Pancreas (tissue), 10 donors: ENCODE measurements around the gene TMEM131. TPM values are rescaled to one million over a fixed set of nuclear protein-coding genes. Genes with fewer than 3 reads are reported as not detected.

ENCODE experiments used
- ATAC-seq, 4 donors: fragments of 200-7000 bp; cut with Tn5 transposase; one replicate each; pipeline versions ENCODE4 v1.8.0 to v1.9.1; 2020; ENCODE audit warnings: mild to moderate bottlenecking in 4 of 4, moderate library complexity in 4 of 4
- DNase-seq, 6 donors: peaks; one replicate each; pipeline ENCODE4 v3.0.0-alpha.2; 2020
- FAIRE-seq: peaks from 2 replicates; lab custom pipeline; 2012; peaks lifted over from hg19 to GRCh38; lab: Jason Lieb, UNC
- H3K27ac ChIP-seq, 4 donors: fragments of 200-600 bp; sonication (generic); 1 replicate in 3 of 4; 2 replicates in 1 of 4; pipeline versions ENCODE4 v1.5.0 to v1.8.0; 2020
- H3K27me3 ChIP-seq, 4 donors: fragments of 200-600 bp; one replicate each; pipeline ENCODE4 v1.8.0; 2021
- H3K36me3 ChIP-seq, 3 donors: fragments of 200-600 bp; sonication (generic) in 1 of 3; one replicate each; pipeline versions ENCODE4 v1.5.0 to v1.8.0; 2020 to 2021
- H3K4me1 ChIP-seq, 3 donors: fragments of 200-600 bp; one replicate each; pipeline ENCODE4 v1.8.0; 2021
- H3K4me3 ChIP-seq, 4 donors: fragments of 200-600 bp; sonication (generic) in 2 of 4; one replicate each; pipeline versions ENCODE4 v1.5.0 to v1.8.0; 2020 to 2021
- H3K9me3 ChIP-seq, 4 donors: fragments of 200-600 bp; one replicate each; pipeline ENCODE4 v1.8.0; 2021
- WGBS, 2 donors: extraction: QIAGEN DNeasy Blood & Tissue Kit; methylation state at CpG; one replicate each; pipeline ENCODE4 v1.1.7; 2013; 5-methylcytosine and 5-hydroxymethylcytosine counted together
- intact Hi-C, 3 donors: fragments of 100-400 bp; cut with DNase I; formaldehyde crosslinking; loops; one replicate each; pipeline versions ENCODE4 v1.11.1 to v1.14.2; 2022
- polyA plus RNA-seq, 2 donors: library from polyadenylated mRNA; stranded (reverse); fragments of 200-250 nt; gene quantifications; one replicate each; pipeline ENCODE4 v1.2.3, GENCODE V29; 2013
- total RNA-seq, 6 donors: library from RNA; stranded (reverse); fragmentation: NEBNext Ultra II Directional in 4 of 6; extraction: Animal tissue kit (Norgen Biotek cat#: 25700) in 4 of 6; gene quantifications; one replicate each; pipeline versions ENCODE4 v1.2.1 to v1.2.4, GENCODE V29; 2021 to 2023
- TF ChIP-seq, protein P1 (sequence below), 4 donors: fragments of 200-600 bp; sonication (generic) in 3 of 4; IDR thresholded peaks; one replicate each; pipeline versions ENCODE4 v1.5.0 to v1.8.0; 2021; ENCODE audit warnings: antibody characterized with exemption in 4 of 4
- donor health status: healthy with polysubstance abuse.
- donor health status: DM: no; HTN: no; CAD: no; lungs with moderate emphysema.
- donor health status: DM: no; HTN: no; CAD: no.
- donor health status: control.
- donor health status: control.
- donor health status: Bipolar disorder and iron deficiency.
- donor health status: DM: yes; HTN: yes; CAD: no.
- donor health status: DM: no; HTN: no; CAD: no.
- donor health status: DM: no; HTN: no; CAD: no.
- donor health status: DM: yes; HTN: yes; CAD: no.

Gene TMEM131
- total and polyA plus RNA-seq, 8 donors = 8.1 to 26.5 (median 19.4) TPM

DNA sequence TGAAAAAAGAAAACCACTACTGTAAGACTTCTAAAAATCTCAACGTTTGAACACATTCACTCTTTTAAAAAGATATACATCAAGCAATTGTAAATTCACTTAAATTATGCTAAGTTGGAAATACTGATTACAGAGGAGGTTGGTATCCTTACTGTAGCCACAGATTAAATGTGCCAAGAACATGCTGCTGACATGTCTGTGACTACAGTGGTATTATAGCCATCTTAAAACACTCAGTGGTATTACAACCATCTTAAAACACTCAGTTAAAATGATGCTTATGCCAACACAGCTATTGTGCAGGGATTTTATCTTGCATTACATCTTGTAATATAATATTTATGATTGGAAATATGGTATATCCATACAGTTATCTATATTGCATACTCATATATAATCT is 50.0 kb downstream of the TMEM131 start:
- WGBS, 2 donors = 40 to 53% methylated on average over 1 of the region's 1 CpG
- TF ChIP-seq, protein P1, sequence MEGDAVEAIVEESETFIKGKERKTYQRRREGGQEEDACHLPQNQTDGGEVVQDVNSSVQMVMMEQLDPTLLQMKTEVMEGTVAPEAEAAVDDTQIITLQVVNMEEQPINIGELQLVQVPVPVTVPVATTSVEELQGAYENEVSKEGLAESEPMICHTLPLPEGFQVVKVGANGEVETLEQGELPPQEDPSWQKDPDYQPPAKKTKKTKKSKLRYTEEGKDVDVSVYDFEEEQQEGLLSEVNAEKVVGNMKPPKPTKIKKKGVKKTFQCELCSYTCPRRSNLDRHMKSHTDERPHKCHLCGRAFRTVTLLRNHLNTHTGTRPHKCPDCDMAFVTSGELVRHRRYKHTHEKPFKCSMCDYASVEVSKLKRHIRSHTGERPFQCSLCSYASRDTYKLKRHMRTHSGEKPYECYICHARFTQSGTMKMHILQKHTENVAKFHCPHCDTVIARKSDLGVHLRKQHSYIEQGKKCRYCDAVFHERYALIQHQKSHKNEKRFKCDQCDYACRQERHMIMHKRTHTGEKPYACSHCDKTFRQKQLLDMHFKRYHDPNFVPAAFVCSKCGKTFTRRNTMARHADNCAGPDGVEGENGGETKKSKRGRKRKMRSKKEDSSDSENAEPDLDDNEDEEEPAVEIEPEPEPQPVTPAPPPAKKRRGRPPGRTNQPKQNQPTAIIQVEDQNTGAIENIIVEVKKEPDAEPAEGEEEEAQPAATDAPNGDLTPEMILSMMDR (IDR thresholded peaks at IDR 0.05) = no peak
- peak; percentile 37 for FAIRE-seq
- H3K27ac ChIP-seq = no peak overlapping the region
- no peak for DNase-seq
- H3K36me3 ChIP-seq = no peaks in the 10 kb centered on the region
- no peaks in the 10 kb centered on the region for H3K9me3 ChIP-seq
- peaks cover 12 to 16% (median 14%) of the 10 kb centered on the region in 3 donors for H3K4me1 ChIP-seq
- no peak overlapping the region for H3K4me3 ChIP-seq
- no peak for ATAC-seq
- H3K27me3 ChIP-seq = no peaks in the 10 kb centered on the region
- intact Hi-C loops = no loop called here

DNA sequence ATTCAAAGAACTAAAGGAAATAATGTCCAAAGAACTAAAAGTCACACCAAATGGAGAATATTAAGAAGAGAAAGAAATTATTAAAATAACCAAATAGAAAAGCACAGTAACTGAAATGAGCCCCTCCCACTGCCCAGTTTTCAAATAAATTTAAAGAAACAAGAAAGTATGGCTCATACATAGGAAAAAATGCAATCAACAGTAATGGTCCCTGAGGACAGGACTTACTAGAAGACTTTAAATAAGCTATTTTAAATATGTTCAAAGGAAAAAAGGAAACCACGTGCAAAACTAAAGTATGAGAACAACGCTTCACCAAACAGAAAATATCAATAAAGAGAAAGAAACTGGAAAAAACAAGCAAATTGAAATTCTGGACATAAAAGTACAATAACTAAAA is 58.9 kb downstream of the TMEM131 start:
- no peak for FAIRE-seq
- no peaks in the 10 kb centered on the region for H3K9me3 ChIP-seq
- H3K27ac ChIP-seq = no peak overlapping the region
- no peak for ATAC-seq
- 85 to 87% methylated on average over 2 of the region's 2 CpGs for WGBS, 2 donors
- H3K36me3 ChIP-seq = no peaks in the 10 kb centered on the region
- DNase-seq = no peak
- TF ChIP-seq, protein P1 (IDR thresholded peaks at IDR 0.05) = no peak
- no peaks in the 10 kb centered on the region for H3K27me3 ChIP-seq
- intact Hi-C loops = no loop called here
- H3K4me3 ChIP-seq = no peak overlapping the region
- H3K4me1 ChIP-seq = peaks cover 0 to 30% (median 27%) of the 10 kb centered on the region in 3 donors

DNA sequence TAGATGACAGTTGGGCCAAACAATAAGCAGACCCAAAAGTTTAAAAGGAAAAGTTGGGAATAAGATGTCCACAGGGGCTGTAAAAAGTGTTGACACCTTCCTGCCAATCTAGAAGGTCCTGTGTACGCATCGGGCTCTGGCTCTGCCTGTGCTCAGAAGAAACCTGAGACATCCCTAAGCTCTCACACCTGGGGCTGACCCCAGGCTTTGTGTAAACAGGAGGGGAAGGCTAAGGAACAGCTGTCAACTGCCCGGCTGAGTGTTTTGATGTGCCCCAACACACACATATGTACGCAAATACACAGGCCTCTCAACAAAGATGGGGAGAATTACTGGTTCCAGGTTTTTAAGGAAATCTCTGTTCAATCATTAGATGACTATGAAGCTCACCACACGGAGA is 59.5 kb downstream of the TMEM131 start:
- no peak overlapping the region for H3K27ac ChIP-seq
- H3K9me3 ChIP-seq = no peaks in the 10 kb centered on the region
- WGBS, 2 donors = 27 to 33% methylated on average over 5 of the region's 5 CpGs
- H3K4me3 ChIP-seq = no peak overlapping the region
- intact Hi-C loops = no loop called here
- H3K27me3 ChIP-seq = no peaks in the 10 kb centered on the region
- H3K4me1 ChIP-seq = peaks cover 5 to 37% (median 34%) of the 10 kb centered on the region in 3 donors
- H3K36me3 ChIP-seq = no peaks in the 10 kb centered on the region
- ATAC-seq = peak; percentile 80 to 94 (median 92)
- TF ChIP-seq, protein P1 (IDR thresholded peaks at IDR 0.05) = no peak
- no peak for FAIRE-seq
- DNase-seq = peak in 3 of 6 donors; percentile 32 to 41 (median 39)

DNA sequence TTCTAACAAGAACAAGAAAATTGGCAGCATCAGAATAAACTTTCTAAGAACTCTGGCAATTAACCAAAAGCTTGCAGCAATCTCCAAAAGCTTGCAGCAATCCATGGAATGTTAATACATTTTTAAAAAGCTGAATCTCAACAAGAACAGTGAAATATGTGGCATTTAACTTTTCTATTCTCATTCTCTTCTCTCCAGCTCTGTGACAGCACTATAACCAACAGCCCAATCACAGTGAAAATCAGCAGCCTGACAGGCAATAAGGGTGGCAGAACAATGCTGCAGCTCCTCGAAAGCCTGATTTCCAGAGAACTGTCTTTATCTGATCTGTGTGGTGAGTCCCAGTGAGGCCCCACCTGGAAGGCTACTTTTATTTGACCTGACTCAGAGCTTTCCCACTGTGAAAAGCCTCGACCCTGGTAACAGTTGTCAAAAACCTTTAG is 60.0 kb downstream of the TMEM131 start:
- 4% methylated on average over 2 of the region's 2 CpGs for WGBS, 2 donors
- no peak for DNase-seq
- intact Hi-C loops = no loop called here
- TF ChIP-seq, protein P1 (IDR thresholded peaks at IDR 0.05) = no peak
- H3K36me3 ChIP-seq = no peaks in the 10 kb centered on the region
- H3K9me3 ChIP-seq = no peaks in the 10 kb centered on the region
- FAIRE-seq = no peak
- peaks cover 9 to 41% (median 39%) of the 10 kb centered on the region in 3 donors for H3K4me1 ChIP-seq
- no peak overlapping the region for H3K4me3 ChIP-seq
- H3K27ac ChIP-seq = no peak overlapping the region
- ATAC-seq = peak; percentile 58 to 64 (median 60)
- no peaks in the 10 kb centered on the region for H3K27me3 ChIP-seq

DNA sequence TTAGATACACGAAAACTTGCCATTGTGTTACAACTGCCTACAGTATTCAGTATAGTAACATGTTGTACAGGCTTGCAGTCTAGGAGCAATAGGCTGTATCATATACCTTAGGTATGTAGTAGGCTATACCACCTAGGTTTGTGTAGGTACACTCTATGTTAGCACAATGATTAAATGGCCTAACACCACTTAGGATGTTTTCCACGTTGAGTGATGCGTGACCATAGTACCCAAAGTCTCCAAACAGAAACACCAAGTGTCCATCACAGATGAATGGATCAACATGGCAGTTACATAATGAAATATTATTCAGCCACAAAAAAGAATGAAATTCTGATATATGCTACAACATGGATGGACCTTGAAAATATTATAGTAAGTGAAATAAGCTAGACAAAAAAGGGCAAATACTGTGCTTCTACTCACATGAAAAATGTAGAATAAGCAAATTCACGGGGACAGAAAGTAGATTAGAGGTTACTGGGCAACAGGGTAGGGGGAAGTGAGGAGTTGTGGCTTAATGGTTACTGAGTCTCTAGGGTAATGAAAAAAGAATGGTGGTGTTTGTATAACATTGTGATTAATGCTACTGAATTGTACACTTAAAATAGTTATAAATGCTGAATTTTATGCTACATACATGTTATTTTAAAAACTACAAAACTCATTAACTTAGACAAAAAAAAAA is 62.6 kb downstream of the TMEM131 start:
- ATAC-seq (peak in 2 of 4 donors; percentile 26 to 57), FAIRE-seq (no peak), DNase-seq (no peak)
- intact Hi-C loops = no loop called here
- Histone ChIP-seq H3K27me3 (no peaks in the 10 kb centered on the region), H3K4me1 (peaks cover 9 to 49% (median 43%) of the 10 kb centered on the region in 3 donors), H3K9me3 (no peaks in the 10 kb centered on the region), H3K27ac (no peak overlapping the region), H3K4me3 (no peak overlapping the region), H3K36me3 (no peaks in the 10 kb centered on the region)
- WGBS, 2 donors = 77 to 98% methylated on average over 4 of the region's 4 CpGs
- TF ChIP-seq, protein P1 (IDR thresholded peaks at IDR 0.05) = no peak
